ENCODE results near the gene TSPAN4.
A peak's percentile ranks its signal among the peaks of the same experiment; 100 is the strongest.

Gene TSPAN4

GRCh38 chr11:842370-843002, at the start of gene TSPAN4, which contains the start of gene POLR2L:
Gene TSPAN4 (plus strand): TSS chr11:842852. CDS start chr11:850305, 7,453 bp downstream.
Gene POLR2L (minus strand): TSS chr11:842529. CDS start chr11:842508, 21 bp downstream.
- DNase-seq (ENCODE audit: low read depth), result peak; percentile 80

GRCh38 chr11:792873-793272, 49.8 kb upstream of the TSPAN4 start:
- no peak for DNase-seq (ENCODE audit: low read depth)

GRCh38 chr11:793556-793955, 49.1 kb upstream of the TSPAN4 start:
- no peak for DNase-seq (ENCODE audit: low read depth)

GRCh38 chr11:794013-794765, 48.5 kb upstream of the TSPAN4 start:
- no peak for DNase-seq (ENCODE audit: low read depth)

GRCh38 chr11:794766-795633, 47.7 kb upstream of the TSPAN4 start:
- DNase-seq (ENCODE audit: low read depth), result no peak

- peak; percentile 64 for DNase-seq (ENCODE audit: low read depth)
Observed at GRCh38 chr11:795634-796564, 46.8 kb upstream of the TSPAN4 start.

- no peak for DNase-seq (ENCODE audit: low read depth)
Observed at GRCh38 chr11:796565-797295, 45.9 kb upstream of the TSPAN4 start.

- DNase-seq (ENCODE audit: low read depth), result peak; percentile 52
Observed at GRCh38 chr11:797296-798092, 45.2 kb upstream of the TSPAN4 start.

GRCh38 chr11:798093-798713, 44.4 kb upstream of the TSPAN4 start, which contains the start of gene SLC25A22:
Gene SLC25A22 (minus strand): TSS chr11:798281. CDS start chr11:795006, 3,275 bp downstream.
- peak; percentile 78 for DNase-seq (ENCODE audit: low read depth)

GRCh38 chr11:799641-800316, 42.9 kb upstream of the TSPAN4 start:
- no peak for DNase-seq (ENCODE audit: low read depth)

GRCh38 chr11:800473-800872, 42.2 kb upstream of the TSPAN4 start:
- DNase-seq (ENCODE audit: low read depth), result no peak

GRCh38 chr11:801097-801780, 41.4 kb upstream of the TSPAN4 start:
- no peak for DNase-seq (ENCODE audit: low read depth)

- DNase-seq (ENCODE audit: low read depth), result no peak
Observed at GRCh38 chr11:802018-802617, 40.5 kb upstream of the TSPAN4 start.

GRCh38 chr11:802693-803466, 39.8 kb upstream of the TSPAN4 start:
- DNase-seq (ENCODE audit: low read depth), result no peak

GRCh38 chr11:803467-803742, 39.2 kb upstream of the TSPAN4 start:
- no peak for DNase-seq (ENCODE audit: low read depth)

- DNase-seq (ENCODE audit: low read depth), result no peak
Observed at GRCh38 chr11:803770-804598, 38.7 kb upstream of the TSPAN4 start.
